K562 (cell line): ENCODE results near the gene DESI2. TPM values are rescaled to one million over a fixed set of nuclear protein-coding genes. Genes with fewer than 3 reads are reported as not detected.

Experiments
- ATAC-seq: fragments of 200-7000 bp; cut with Tn5 transposase; 3 replicates; pipeline ENCODE4 v1.9.1; 2020; ENCODE audit warnings: moderate library complexity
- BruUV-seq: library from RNA; stranded (reverse); fragments of 400-500 nt; replicated peaks from 2 replicates; lab custom pipeline; 2021; lab: Mats Ljungman, UMichigan
- CTCF ChIA-PET: fragments of 300-600 bp; formaldehyde crosslinking; extraction: SDS; loops from one replicate; lab custom pipeline; 2021; ENCODE audit warnings: low intra/inter-chr PET ratio; lab: Yijun Ruan, JAX
- POLR2A ChIA-PET: fragments of 300-600, 350-650 bp; sonication (Branson Sonifier 250); formaldehyde crosslinking; extraction: SDS; loops from one replicate; lab custom pipeline; 2021; ENCODE audit warnings: antibody characterized with exemption, inconsistent platforms; lab: Yijun Ruan, JAX
- DNase-seq, 4 experiments: peaks; one replicate each; pipeline versions ENCODE4 v3.0.0 to v3.0.0-alpha.2; 2011 to 2018; ENCODE audit warnings: low spot score in 3 of 4, mixed read lengths in 3 of 4; ENCODE audit errors: extremely low read depth in 1 of 4
- FAIRE-seq: peaks from 2 replicates; lab custom pipeline; 2011; peaks lifted over from hg19 to GRCh38; lab: Jason Lieb, UNC
- H2AFZ ChIP-seq: 2 replicates; pipeline ENCODE4 v1.6.0; 2011; ENCODE audit warnings: low read depth, low read length, control low read depth, inconsistent platforms
- H3K27ac ChIP-seq: fragments of 200-600 bp; 3 replicates; pipeline ENCODE4 v1.8.0; 2011; ENCODE audit warnings: low read depth, mild to moderate bottlenecking, control low read depth, inconsistent platforms, low read length, moderate library complexity, mixed read lengths; ENCODE audit errors: extremely low read depth
- H3K27me3 ChIP-seq, 2 experiments: fragments of 300-600 bp in 1 of 2; 2 replicates in 1 of 2; 3 replicates in 1 of 2; pipeline versions ENCODE4 v1.6.0 to v1.8.0; 2011; ENCODE audit warnings: inconsistent platforms in 2 of 2, low read length in 2 of 2, mild to moderate bottlenecking in 1 of 2, mixed read lengths in 1 of 2, moderate library complexity in 1 of 2; ENCODE audit not compliant: control insufficient read depth in 2 of 2, insufficient read depth in 2 of 2
- H3K36me3 ChIP-seq: fragments of 300-600 bp; 3 replicates; pipeline ENCODE4 v1.8.0; 2011; ENCODE audit warnings: mild to moderate bottlenecking, low read length, inconsistent platforms; ENCODE audit not compliant: control insufficient read depth, insufficient read depth
- H3K4me1 ChIP-seq, 2 experiments: fragments of 200-600 bp in 1 of 2; replicated peaks in 1 of 2; 2 replicates in 1 of 2; 3 replicates in 1 of 2; pipeline versions ENCODE4 v1.5.1 to v1.8.0; 2011; ENCODE audit warnings: inconsistent platforms in 2 of 2, low read length in 2 of 2, mild to moderate bottlenecking in 1 of 2, mixed read lengths in 1 of 2, moderate library complexity in 1 of 2; ENCODE audit not compliant: control insufficient read depth in 2 of 2, insufficient read depth in 2 of 2
- H3K4me2 ChIP-seq: 2 replicates; pipeline ENCODE4 v1.6.1; 2011; ENCODE audit warnings: low read length, control low read depth, inconsistent platforms, mixed read lengths; ENCODE audit not compliant: insufficient read depth
- H3K4me3 ChIP-seq: fragments of 200-600 bp; sonication (generic), shearing (Covaris generic); 2 replicates; pipeline ENCODE4 v1.5.1; 2016; ENCODE audit warnings: control low read depth, inconsistent platforms
- H3K79me2 ChIP-seq: fragments of 200-600 bp; 3 replicates; pipeline ENCODE4 v1.8.0; 2011; ENCODE audit warnings: low read length, inconsistent platforms; ENCODE audit not compliant: control insufficient read depth, insufficient read depth
- H3K9ac ChIP-seq, 2 experiments: 2 replicates each; pipeline versions ENCODE4 v1.6.0 to v1.6.1; 2011; ENCODE audit warnings: low read depth in 2 of 2, low read length in 2 of 2, control low read depth in 1 of 2, inconsistent platforms in 1 of 2, mild to moderate bottlenecking in 1 of 2, mixed read lengths in 1 of 2; ENCODE audit not compliant: insufficient read depth in 1 of 2
- H3K9me1 ChIP-seq: one replicate; pipeline ENCODE4 v1.6.0; 2011; ENCODE audit warnings: inconsistent platforms, mild to moderate bottlenecking, low read length, moderate library complexity; ENCODE audit not compliant: control insufficient read depth, insufficient read depth
- H3K9me3 ChIP-seq: replicated peaks from 2 replicates; pipeline ENCODE4 v1.5.1; 2011; ENCODE audit warnings: low read depth, low read length, inconsistent platforms; ENCODE audit not compliant: control insufficient read depth, insufficient read depth
- H4K20me1 ChIP-seq: replicated peaks from 2 replicates; pipeline ENCODE4 v1.6.1; 2011; ENCODE audit warnings: low read length, inconsistent platforms, mixed read lengths; ENCODE audit not compliant: control insufficient read depth, insufficient read depth
- RAD51 ChIP-seq: fragments of 450-650 bp; IDR thresholded peaks from 2 replicates; pipeline ENCODE4 v1.7.1; 2016; ENCODE audit warnings: low read depth, mild to moderate bottlenecking, borderline replicate concordance
- ZNF561 ChIP-seq: fragments of 450-650 bp; formaldehyde crosslinking; conservative IDR thresholded peaks from 2 replicates; pipeline ENCODE4 v1.4.0; 2020; ENCODE audit warnings: mild to moderate bottlenecking, moderate library complexity
- ZNF778 ChIP-seq: fragments of 450-650 bp; formaldehyde crosslinking; IDR thresholded peaks from 2 replicates; pipeline ENCODE4 v1.4.0; 2020; ENCODE audit warnings: mild to moderate bottlenecking, moderate library complexity
- WGBS: fragments of 100-300 bp; shearing (Covaris generic); methylation state at CpG from one replicate; pipeline ENCODE4 v1.1.6; 2016; ENCODE audit warnings: low coverage, mixed read lengths; ENCODE audit not compliant: insufficient coverage; ENCODE audit errors: missing lambda C conversion rate; 5-methylcytosine and 5-hydroxymethylcytosine counted together
- in situ Hi-C: fragments of 300-500 bp; cut with MboI; formaldehyde crosslinking; loops from 4 replicates; pipeline ENCODE4 v1.15.0; 2018; ENCODE audit warnings: inconsistent platforms, mixed read lengths
- intact Hi-C: fragments of 100-400 bp; cut with micrococcal nuclease; formaldehyde crosslinking; loops from 2 replicates; pipeline ENCODE4 v1.14.2; 2022
- polyA plus RNA-seq, 8 experiments: library from polyadenylated mRNA; depleted of rRNA in 4 of 8; stranded (reverse) in 5 of 8; unstranded in 3 of 8; fragments of >200 nt; fragmentation: Nextera tagmentation in 2 of 8; fragmentation: Illumina TruSeq in 1 of 8; extraction: Ambion mirVana in 2 of 8; extraction: Trizol in 1 of 8; gene quantifications; 2 replicates each; pipeline versions ENCODE4 v1.2.1 to v1.2.3, GENCODE V29; 2011 to 2014; ENCODE audit warnings: inconsistent platforms in 1 of 8, missing spikeins in 1 of 8
- total RNA-seq, 7 experiments: library from RNA; depleted of rRNA in 6 of 7; stranded (reverse); fragments of >200 nt in 6 of 7; fragmentation: Illumina TruSeq in 2 of 7; extraction: Trizol in 2 of 7; gene quantifications; 2 replicates each; pipeline versions ENCODE4 v1.2.1 to v1.2.3, GENCODE V29; 2011 to 2021; ENCODE audit warnings: low replicate concordance in 1 of 7
- TF ChIP-seq, protein P1 (sequence below): IDR thresholded peaks from 2 replicates; pipeline ENCODE4 v1.6.1; 2014; ENCODE audit warnings: antibody characterized with exemption

The DESI2 gene
- total and polyA plus RNA-seq, 9 of the 15 experiments (the other 6 are each of a cell fraction or from before 2014, with no cell fraction given): 17.4 to 59.4 (median 38.4) TPM

DNA sequence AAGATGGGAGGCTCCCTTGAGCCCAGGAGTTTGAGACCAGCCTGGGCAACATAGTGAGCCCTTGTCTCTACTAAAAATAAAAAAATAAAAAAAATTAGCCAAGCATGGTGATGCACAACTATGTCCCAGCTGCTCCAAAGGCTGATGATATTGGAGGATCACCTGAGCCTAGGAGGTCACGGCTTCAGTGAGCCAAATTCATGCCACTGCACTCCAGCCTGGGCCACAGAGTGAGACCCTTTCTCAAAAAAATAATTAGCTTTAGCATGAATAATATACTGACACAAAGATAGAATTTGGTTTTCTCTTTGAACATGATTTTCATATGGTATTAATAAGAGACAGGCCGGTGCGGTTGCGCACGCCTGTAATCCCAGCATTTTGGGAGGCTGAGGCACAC, 88.8 kb downstream of the DESI2 start:
- no peak for DNase-seq
- no peak overlapping the region for H3K4me2 ChIP-seq
- H3K79me2 ChIP-seq: no peaks in the 10 kb centered on the region
- no peak overlapping the region for H3K9ac ChIP-seq
- H3K4me3 ChIP-seq: no peak overlapping the region
- H4K20me1 ChIP-seq: no peaks in the 10 kb centered on the region
- ATAC-seq: no peak
- H2AFZ ChIP-seq: no peak overlapping the region
- H3K27me3 ChIP-seq: peaks cover 27 to 35% of the 10 kb centered on the region in 2 experiments; a peak in 4 of 5 replicates
- H3K9me3 ChIP-seq: no peaks in the 10 kb centered on the region
- H3K36me3 ChIP-seq: no peaks in the 10 kb centered on the region
- 53% methylated on average over 5 of the region's 5 CpGs for WGBS
- ChIA-PET POLR2A (interaction anchor here (1.6 kb wide), 1 partner anchor 9 kb away, joined by 6 read pairs; no protein-coding TSS in a partner anchor), CTCF (no interaction called here)
- TF ChIP-seq RAD51 (no peak), ZNF778 (CRISPR knock-in tag) (no peak), ZNF561 (CRISPR knock-in tag) (no peak)
- TF ChIP-seq, protein P1, sequence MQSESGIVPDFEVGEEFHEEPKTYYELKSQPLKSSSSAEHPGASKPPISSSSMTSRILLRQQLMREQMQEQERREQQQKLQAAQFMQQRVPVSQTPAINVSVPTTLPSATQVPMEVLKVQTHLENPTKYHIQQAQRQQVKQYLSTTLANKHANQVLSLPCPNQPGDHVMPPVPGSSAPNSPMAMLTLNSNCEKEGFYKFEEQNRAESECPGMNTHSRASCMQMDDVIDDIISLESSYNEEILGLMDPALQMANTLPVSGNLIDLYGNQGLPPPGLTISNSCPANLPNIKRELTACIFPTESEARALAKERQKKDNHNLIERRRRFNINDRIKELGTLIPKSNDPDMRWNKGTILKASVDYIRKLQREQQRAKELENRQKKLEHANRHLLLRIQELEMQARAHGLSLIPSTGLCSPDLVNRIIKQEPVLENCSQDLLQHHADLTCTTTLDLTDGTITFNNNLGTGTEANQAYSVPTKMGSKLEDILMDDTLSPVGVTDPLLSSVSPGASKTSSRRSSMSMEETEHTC: no peak
- H3K9me1 ChIP-seq: no peaks in the 10 kb centered on the region
- no peaks in the 10 kb centered on the region for H3K4me1 ChIP-seq
- intact Hi-C loops: no loop called here
- FAIRE-seq: no peak
- no peak overlapping the region for H3K27ac ChIP-seq
- in situ Hi-C loops: no loop called here
- no TSS peak for BruUV-seq
